Suppressor macrophage treated with lipopolysaccharide for 1 hour (primary cell): Measurements from ENCODE around the gene MCTP1.

Experiments used
- DNase-seq, 3 donors: peaks; one replicate each; pipeline ENCODE4 v3.0.0-alpha.2; 2020 to 2022

MCTP1 gene

DNA sequence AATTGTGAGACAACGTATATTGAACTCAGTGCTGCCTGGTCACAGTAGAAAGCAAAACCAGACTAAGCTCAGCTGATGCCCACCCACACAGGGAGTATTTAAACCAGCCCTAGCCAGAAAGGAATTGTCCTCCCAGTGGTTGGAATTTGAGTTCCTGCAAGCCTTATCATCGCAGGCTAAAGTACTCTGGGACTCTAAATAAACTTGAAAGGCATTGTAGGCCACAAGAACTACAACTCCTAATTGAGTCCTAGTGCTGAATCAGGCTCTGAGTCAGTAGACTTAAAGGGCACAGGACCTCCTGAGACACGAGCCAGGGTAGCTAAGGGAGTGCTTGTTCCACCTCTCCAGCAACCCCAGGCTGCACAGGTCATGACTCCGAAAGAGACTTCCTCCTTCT is 171.4 kb downstream of the MCTP1 start:
- DNase-seq = no peak

GRCh38 chr5:95111141-95111540 is 173.8 kb downstream of the MCTP1 start:
- DNase-seq = no peak

DNA sequence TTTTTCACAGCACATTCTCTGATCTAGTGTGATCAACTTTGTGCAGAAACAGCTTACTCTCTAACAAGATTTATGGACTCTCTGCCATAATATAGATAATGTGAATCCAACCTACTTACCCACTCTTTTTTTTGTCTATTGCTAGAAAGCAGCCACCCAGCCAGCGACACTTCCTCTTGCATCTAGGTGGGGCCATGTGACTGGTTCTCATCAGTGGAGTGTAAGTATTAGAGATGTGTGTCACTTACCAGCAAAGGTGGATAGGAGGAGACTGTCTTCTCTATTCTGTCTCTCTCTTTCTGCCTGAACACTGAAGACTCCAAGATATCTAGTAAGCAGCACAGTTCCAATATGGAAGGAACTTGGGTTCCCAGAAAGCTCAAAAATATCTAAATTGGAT is 174.8 kb downstream of the MCTP1 start:
- peak in 1 of 3 donors; percentile 7 for DNase-seq

DNA sequence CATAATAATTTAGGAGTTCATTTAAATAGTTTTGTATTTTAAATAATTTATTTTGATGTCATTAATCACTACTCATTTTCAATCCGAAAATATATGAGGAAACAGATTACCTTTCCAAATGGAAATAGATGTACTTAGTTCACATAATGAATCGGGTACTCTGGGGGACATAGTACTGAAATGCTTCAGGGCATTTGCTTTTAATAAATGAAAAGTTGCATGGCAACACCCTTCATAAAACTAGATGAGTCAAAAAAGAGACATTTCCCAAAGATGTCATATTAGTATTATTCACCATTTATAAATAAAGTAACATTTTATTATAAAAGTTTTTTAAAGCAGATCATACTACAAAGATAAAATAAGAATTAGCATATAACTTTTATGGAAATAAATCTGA is 177.8 kb downstream of the MCTP1 start:
- DNase-seq = no peak

- DNase-seq = no peak
Measured at GRCh38 chr5:95105638-95106037, 179.3 kb downstream of the MCTP1 start.

GRCh38 chr5:95102687-95103086 is 182.2 kb downstream of the MCTP1 start:
- DNase-seq = peak in 1 of 3 donors; percentile 39

- no peak for DNase-seq
Measured at GRCh38 chr5:95102080-95102479, 182.8 kb downstream of the MCTP1 start.

DNA sequence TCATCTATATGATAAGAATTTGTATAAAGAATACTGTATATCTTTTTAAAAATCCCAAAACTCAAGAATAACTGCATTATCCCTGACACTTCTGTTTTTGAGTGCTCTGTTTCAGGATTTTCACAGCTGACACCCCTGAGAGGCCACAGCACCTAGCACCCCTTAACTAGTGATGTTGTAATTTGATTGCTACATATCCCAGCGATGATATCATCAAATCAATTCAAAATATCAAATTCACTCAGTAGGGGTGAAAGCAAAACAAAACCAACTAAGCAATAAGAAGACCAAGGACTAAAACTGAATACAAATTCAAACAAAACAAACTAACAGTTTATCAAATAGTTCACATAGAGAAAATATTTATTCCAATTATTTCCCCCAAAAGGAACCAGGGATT is 184.3 kb downstream of the MCTP1 start:
- no peak for DNase-seq

DNA sequence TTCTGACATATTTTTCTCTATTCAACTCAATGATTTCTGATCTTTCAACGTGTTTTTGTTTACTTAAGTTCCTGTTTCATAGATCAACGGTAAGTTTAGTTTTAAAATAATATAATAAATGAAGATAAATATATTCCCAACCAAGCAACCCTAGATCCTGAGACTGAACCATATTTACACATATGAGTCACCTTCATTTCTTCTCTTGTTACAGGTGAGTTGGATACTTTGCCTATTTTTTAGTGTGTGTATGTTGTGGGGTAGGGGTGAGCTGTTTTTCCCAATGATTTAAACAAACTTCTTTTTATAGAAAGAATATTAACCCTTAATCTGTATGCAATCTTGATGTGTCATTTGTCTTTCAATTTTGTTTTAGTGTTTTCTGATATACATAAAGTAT is 186.9 kb downstream of the MCTP1 start:
- no peak for DNase-seq

GRCh38 chr5:95093211-95093610 is 191.7 kb downstream of the MCTP1 start:
- no peak for DNase-seq

DNA sequence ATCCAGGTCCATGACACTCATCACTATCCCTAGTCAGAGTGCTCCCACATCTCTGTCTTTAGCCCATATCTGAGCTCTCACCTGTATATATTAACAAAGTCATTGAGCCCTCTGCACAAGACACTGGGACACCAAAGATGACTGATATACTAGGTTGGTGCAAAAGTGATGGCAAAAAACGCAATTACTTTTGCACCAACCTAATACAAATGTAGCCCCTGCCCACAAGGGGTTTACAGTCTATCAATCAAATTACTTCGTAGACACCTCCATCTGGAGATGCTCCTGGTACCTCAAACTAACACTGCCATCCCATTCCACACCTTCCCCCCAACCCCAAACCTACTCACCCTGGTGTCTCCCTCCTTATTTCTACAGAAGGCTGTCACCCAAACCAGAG is 194.1 kb downstream of the MCTP1 start:
- DNase-seq = no peak

DNA sequence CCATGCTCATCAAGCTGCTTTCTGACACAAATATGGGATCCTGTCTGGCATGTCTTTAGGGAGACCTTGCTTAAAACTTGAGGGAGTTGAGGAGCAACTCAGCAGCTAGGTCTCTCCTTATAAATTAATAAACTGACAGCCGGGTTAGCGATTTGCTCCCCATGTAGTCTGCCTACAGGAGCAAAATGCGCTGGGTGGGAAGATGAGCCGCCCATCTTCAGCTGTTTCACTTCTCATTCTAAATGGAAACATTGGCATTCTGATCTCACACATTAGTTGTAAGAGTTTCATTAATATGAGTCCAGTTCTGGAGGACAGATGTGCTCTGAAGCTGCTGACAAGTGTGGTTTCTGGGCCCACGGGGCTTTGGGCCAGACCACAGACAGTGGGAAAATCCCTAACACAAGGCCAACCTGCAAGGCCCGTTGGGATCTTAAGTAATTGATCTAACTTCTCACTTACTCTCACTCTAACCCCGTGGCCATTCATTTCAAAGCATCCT is 197.0 kb downstream of the MCTP1 start:
- peak; percentile 74 to 84 (median 76) for DNase-seq

- peak; percentile 64 to 68 (median 64) for DNase-seq
Measured at GRCh38 chr5:95086927-95087815, 197.7 kb downstream of the MCTP1 start.

- no peak for DNase-seq
Measured at GRCh38 chr5:95084757-95085156, 200.1 kb downstream of the MCTP1 start.

DNA sequence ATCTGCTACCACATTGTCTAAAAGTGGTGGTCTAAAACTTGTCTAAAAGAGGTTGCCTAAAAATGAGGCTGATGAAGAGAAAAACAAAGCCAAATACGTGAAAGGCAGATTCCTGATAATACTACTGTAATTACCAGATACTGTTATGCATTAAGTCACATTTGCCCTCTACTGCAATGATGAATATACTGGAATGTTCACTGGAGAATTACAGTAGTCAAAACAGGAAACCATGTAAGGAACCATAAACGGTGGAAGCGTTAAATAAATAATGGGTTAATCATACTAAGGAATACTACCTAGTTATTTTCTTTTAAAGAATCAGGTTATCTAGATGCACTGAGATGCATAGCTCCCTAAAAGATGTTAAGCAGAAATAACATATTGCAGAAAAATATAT is 201.3 kb downstream of the MCTP1 start:
- no peak for DNase-seq

DNA sequence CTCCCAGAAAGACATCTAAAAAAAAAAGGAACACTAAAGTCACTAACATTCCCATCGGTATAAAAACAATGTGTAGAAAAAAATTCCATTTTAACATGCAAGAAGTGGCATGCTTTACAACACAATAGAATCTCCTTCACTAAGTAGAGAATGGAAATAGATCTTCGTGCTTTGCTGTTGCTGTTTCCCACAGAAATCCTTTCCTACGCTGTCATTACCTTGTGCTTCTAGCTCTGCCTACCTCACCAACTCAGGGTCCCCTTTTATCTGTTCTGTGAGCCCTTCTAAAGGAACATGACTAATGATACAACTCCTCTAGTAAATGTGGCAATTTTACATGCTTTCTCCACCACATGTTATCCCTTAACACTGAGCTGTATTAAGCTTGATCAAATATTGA is 202.9 kb downstream of the MCTP1 start:
- peak; percentile 65 to 71 (median 70) for DNase-seq

DNA sequence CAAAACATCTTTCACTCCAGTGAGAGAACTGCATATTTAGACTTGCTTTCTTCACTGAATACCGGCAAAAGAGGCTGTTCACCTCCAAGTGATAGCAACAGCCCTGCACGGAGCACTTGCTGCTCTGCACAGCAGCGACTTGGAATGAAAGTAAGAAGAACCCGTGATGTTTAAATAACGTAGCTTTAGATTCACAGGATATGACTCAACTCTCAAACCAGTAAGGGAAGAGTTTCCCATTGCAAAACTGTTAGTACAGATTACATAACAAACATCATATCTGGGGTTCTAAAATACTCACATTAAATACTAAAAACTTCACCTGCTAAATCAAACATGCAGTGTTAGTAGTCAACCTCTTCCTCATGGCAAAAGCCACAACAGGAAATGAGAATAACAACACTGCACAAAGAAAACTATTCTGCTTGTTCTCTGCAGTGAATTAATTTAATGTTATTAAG is 203.4 kb downstream of the MCTP1 start:
- DNase-seq = peak; percentile 88 to 97 (median 97)

DNA sequence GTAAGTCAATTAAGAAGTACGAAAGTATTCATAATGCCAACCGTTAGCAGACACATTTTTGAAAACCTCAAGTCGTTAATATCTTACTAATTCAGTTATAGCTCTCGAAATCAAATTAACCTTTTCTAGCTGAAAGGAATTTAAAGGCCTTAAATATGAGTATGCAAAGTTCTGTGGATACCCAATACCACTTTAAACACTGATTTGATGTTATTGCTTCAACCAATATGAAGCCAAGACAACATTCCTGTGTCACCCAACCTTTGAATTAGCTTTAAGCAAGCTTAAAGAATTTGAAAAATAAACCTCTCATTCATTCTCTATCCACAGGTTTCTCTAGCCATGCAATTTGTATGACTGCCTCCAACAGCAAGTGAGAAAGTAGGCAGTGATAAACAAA is 204.5 kb downstream of the MCTP1 start:
- DNase-seq = no peak

GRCh38 chr5:95080030-95080429 is 204.9 kb downstream of the MCTP1 start:
- no peak for DNase-seq

DNA sequence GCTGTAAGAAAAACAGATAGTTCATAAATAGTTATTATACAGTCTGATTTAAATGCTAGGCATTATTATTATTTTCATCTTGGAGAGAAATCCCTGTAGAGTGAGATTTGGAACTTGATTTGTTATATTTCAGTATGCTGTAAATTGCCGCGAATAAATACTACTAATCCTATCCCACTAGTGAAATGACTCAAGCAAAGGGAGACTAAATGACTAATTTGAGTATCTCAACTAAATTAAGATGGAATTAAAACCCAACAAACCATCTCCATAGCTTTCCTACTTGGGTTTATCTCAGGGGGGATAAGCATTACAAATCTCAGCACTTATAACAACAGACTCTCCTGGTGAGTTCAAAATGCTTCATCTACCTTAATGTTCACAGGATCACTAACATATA is 206.0 kb downstream of the MCTP1 start:
- no peak for DNase-seq

GRCh38 chr5:95076395-95077185 is 208.3 kb downstream of the MCTP1 start:
- peak; percentile 48 to 80 (median 72) for DNase-seq

DNA sequence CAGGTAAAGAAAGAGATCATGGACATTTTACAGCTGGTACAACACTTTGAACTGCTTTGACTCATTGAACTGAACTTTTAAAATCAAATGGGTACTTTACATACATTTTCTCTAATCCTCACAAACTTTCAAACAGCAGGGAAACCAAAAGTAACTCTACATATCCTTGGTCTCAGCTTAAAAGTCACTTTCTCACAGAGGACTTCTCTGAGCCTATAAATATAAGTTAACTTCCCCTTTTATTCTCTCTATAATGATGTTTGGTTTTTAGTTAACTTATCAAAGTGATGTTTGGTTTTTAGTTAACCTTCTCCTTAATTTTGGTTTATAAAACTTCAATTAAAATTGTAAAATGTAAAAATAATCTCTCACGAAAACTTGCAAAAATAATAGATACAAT is 209.8 kb downstream of the MCTP1 start:
- DNase-seq = no peak

DNA sequence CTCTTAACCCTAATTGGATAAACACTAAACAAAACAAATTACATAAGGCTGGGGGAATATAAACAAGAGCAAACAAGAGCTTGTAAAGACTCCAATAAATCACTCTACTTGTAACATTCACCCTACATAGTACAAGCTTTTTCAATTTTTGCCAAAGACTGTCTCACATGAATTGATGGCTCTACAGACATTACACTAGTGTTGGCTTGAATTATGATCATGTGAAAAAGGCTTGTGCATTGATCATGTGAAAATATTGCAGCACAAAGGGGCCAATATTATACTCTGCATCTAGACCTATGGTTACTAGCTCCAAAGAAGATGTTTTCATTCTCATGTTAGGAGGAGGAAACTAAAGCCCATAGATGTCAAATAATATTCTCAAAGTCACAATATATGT is 212.6 kb downstream of the MCTP1 start:
- no peak for DNase-seq

DNA sequence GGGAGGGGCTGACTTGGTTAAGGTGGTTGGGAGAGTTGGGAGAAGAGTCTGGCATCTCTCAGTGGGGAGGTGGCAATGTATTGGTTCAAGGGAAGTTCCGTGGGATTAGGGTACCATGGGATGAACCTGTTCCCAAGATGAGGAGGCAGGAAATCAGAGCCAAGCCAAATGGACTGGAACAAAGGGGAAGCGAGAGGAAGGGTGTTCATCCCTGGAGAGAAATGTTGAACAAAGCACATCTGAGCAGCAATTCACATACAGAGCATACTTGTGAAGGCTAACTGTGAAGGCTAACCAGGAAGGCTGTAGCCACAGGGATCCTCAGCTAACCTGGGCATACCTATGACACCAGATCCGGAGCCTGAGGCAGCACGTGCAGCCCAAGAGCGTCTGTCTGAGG is 214.0 kb downstream of the MCTP1 start:
- no peak for DNase-seq
